Measurements from ENCODE around the gene ZNF777.
"Not testable (repeated sequence)": the region's sequence is repeated elsewhere in the genome, so short reads cannot be mapped to it uniquely, and the experiment has no call there.

Gene ZNF777

DNA sequence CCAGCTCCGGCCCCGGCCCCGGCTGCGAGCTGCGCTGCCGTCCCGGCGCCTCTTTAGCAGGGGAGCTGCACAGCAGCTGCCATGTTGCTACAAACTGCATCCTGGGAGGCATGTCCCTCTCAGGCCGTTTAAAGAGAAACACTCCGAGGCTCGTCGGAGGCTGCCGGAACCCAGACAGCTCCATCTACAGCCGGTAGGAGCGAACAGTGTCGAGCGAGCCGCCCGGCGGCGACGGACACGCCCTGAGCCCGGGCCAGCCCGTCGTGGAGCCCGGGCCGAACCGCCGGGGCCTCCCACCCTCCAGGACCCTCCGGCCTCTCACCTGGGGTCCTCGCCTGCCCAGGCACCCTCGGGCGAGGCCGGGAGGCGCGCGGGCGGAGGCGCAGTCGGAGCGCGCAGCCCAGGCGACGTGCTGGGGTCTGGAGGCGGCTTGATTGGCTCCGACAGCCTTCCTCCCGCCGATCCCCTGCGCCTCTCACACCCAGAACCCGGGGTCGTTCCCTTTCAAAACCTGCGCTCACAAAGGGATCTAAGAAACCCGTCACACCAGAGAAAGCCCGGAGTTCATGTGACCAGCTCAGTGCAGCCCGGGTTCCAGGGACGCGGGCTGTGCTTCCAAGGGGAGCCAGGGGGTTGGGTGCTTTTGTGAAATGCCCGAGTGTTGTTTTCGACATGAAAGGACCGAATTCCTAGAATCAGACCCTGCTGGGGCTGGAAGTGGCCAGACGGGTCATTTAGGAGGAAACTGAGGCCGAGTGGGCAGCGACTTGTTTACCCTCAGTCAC, at the start of gene ZNF777:
TSS of gene ZNF777 (minus strand) at position 570 of the 785 bp plus-strand sequence. CDS start 5,040 bp downstream, outside the sequence.
- peak; percentile 90 for DNase-seq (ENCODE audit: low spot score)

DNA sequence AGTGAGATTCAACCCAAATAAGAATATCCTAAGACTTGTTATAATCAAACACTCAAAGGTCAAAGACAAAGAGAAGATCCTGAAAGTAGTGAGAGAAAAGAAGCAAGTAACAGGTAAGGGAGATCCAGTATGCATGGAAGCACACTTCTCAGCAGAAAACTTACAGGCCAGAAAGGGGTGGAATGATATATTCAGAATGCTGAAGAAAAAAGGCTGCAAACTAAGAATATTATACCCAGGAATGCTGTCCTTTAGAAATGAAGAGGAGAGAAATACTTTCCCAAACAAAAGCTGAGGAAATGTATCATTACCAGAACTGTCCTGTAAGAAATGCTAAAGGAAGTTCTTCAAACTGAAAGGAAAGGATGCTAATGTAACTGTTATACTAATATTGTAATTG, 49.4 kb upstream of the ZNF777 start:
- no peak for DNase-seq (ENCODE audit: low spot score)

DNA sequence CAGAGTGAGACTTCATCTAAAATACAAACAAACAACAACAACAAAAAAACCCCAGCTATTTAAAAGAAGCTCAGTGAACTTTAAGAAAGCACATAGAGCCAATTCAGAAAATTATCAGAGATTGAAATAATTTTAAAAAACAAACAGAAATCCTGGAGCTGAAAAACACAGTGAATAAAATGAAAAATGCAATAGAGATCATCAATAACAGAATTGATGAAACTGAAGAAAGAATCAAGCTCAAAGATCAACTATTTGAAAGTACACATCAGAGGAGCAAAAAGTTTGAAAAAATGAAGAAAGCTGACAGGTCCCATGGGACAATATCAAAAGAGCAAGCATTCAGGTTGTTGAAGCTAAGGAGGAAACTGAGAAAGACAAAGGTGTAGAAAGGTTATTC, 48.9 kb upstream of the ZNF777 start:
- no peak for DNase-seq (ENCODE audit: low spot score)

DNA sequence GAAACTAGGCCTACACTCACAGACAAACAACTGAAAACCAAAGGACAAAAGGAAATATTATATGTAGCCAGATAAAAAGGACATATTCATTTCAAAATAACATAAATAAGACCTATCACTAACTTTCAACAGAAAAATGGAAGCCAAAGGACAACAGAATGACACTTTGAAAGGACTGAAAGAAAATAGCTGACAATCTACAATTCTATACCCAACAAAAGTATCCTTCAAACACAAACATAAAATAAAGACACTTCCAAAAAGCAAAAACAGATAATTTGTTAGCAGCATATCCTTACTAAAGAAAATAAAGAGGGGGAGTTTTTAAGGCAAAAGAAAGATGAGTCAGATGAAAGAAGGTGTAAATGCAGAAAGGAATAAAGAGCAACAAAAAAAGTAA, 44.7 kb upstream of the ZNF777 start:
- no peak for DNase-seq (ENCODE audit: low spot score)

DNA sequence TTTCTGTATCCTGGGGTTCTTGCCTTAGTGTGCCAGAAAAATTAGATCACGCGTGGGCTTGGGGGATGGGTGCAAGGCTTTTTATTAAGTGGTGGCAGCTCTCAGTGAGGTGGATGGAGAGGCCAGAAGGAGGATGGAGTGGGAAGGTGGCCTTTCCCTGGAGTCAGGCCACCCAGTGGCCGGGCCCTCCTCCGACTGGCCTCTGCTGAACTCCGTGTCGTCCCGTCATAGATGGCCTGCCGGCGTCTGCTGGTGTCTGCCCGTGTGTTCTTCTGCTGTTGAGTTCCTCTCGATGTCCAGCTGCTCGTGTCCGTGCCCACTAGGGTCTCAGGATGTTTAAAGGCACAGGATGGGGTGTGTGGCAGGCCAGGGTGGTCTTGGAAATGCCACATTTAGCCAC, 40.8 kb upstream of the ZNF777 start:
- no peak for DNase-seq (ENCODE audit: low spot score)

DNA sequence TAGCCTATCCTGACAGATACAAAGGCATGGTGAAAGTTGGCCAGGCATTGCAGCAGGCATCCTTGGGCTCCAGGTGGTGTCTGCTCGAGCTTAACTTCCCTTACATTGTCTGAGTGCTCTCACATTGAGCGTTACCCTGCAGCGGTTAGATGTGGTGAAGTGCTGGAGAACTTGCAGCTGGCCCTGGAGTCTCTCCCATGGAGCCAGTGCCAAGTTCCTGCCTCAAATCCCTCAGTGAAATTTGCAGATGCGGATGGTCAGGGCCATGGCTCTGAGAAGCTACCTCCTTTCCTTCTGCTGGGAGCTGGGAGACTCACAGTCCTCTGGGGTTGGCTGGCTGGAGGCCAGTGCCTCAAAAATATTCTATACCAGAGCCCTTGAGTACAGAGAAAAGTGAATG, 40.0 kb upstream of the ZNF777 start:
- no peak for DNase-seq (ENCODE audit: low spot score)

DNA sequence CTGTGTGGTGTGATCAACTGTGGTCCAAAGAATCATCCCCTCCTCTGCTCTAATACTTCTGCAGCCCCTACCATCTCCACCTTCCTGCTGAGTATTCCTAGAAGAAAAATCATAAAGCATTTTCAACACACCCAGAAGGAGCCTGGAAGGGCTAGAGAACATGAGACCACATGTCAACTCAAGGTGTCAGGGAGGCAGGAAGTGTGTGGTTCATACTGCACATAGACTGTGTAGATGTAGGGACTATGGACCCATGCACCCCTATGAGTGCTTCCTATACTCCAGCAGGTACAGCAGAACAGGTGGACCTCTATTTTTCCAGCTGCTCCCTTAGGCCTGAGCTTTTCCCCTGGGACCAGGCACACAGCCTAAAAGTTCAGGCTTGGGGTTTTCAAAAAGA, 39.3 kb upstream of the ZNF777 start:
- no peak for DNase-seq (ENCODE audit: low spot score)

DNA sequence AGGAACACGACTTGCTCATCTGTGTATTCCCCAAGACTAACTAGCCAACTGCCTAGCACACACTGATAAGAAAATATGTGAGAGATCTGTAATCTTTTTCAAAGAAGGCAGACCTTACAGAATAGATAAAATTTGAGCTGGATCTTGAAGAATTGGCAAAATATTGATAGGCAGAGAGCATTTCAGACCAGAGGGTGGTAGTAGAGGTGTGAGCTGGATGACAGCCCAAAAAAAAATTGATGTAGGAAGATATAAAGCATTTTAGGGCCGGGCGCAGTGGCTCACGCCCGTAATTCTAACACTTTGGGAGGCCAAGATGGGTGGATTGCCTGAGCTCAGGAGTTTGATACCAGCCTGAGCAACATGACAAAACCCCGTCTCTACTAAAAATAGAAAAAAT, 37.9 kb upstream of the ZNF777 start:
- no peak for DNase-seq (ENCODE audit: low spot score)

DNA sequence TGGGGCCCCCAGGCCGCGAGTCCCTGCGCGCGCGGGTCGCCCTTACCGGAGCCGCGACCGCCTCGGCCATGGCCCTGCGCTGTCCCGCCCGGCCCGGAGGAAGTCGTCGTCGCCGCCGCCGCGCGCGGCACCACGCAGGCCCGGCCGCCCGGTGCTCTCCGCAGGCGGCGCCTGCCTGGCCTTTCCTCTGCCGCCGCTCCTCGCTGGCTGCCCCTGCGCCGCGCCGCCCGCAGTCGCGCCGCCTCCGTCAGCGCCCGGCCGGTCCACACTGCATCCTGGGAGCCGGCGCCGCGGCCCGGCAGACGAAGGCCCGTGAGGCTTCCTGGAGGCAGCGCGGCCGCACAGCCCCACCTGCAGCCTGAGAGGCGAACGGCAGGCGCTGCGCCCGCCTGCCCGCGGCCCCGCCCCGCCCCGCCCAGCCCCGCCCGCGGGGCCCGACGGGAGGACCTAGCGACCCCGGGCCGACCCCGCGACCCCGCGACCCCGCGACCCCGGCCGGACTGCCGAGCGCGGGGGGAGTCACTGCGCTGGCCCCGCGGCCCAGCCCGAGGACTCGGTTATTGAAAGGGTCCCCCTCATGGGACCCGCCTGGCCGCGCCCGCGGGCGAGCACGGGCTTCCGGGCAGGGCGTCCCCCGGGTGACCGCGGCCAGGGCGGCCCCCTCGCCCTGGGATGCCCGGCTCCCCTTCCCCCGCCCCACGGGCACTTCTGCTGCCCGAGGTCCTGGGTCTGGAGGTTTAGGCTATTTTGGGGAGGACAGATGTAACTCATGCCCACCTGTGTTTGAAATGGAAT, 36.8 kb upstream of the ZNF777 start, which contains the start of gene ZNF746:
TSS of gene ZNF746 (minus strand) at position 343 of the 795 bp plus-strand sequence. CDS start at position 70, 273 bp downstream.
- peak; percentile 84 for DNase-seq (ENCODE audit: low spot score)

DNA sequence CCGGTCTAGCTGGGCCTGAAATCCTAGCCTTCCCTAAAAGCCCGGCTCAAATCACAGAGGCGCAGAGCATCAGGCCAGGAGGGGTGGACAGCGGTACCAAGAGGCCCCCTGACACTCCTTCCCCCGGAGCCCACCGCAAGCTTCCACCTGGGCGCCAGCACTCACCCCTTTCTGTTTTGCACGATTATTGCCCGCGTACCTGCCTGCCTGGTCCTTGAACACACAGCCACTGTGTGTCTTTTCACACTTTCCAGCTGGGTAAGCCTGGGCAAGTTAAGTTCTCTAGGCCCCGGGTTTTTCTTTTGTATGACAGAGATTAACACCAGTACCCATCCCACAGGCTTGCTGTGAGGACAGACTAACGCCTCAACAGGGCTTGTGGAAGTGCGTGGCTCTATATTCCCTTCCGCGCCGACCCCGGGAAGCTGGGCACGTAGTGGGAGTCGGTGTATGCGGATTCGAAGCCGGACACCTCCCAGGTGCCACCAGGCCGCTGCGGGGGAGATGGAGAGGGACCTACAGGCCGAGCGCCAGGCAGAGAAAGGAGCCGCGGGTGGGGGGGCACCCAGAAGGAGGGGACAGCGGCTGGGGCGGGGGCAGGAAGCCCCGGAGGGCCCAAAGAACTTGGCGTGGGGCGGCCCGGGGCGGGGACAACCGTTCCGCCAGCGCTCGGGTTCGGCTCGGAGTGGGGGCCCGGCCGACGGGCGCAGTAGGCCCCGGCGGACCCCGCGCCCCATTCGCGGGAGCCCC, 36.0 kb upstream of the ZNF777 start:
- peak; percentile 20 for DNase-seq (ENCODE audit: low spot score)

DNA sequence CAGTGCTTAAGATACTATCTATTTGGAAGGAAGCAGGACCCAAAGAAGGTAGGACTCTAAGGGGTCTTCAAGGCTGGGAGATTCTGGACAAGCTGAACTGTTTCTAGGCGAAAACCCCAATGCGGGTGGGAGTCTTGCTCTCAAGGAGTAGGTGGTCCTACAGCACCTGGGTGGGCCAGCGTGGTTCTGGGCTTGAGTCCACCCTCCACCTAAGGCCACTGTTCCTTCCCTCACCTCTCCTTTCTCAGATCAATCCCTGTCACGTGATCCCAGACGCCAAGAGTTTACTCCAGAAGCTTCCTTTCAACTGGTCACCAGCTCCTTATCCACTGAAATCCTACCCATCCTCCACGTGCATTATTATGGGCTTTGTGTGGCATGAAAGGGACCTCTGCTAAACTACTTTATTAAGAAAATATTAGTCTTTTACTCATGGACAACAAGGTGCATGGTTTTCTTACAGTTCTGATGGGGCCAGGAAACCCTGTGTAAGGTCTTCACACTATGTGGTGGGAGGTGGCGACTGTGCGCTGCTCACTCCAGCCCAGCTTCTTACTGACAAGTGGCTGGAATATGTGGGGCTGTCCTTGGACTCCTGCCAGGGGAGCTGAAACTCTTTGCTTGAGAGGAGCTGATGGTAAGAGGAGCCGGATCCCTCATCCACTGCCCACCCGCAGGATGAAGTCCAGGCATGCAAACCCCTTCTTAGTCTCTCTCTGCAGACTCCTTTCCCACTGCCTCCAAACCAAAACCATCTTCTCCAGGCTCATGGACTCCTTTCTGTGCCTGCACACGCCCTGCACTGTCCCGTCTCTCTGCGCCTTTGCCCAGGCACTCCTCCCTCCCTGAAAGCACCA, 35.2 kb upstream of the ZNF777 start:
- DNase-seq (ENCODE audit: low spot score): peak; percentile 56

DNA sequence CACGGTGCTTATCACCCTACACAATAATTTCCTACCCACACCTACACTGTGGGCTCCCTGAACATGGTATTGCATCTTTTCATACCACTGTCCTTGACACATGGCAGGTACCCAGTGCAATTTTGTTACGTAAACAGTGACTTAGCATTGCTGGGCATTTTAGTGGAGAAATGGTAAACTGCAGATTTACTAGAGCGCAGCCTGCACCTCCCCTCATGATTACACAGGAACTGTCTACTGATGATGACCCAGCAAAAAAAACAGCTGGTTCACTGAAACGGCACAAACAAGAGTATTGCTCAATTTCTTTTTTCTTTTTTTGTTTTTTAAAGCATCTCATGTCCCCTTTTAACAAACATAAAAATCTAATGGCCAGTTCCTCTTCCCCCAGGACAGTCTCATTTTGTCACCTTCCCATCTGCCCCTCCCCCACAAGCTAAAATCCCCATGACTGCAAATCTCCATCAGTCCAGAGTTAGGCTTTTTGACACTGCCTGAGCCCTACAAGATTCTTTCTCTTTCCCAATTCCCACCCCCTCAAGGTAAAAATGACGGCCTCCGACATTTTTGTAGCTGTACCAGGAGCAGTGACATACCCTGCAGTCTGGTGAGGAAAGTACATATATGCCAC, 34.0 kb upstream of the ZNF777 start:
- peak; percentile 46 for DNase-seq (ENCODE audit: low spot score)

DNA sequence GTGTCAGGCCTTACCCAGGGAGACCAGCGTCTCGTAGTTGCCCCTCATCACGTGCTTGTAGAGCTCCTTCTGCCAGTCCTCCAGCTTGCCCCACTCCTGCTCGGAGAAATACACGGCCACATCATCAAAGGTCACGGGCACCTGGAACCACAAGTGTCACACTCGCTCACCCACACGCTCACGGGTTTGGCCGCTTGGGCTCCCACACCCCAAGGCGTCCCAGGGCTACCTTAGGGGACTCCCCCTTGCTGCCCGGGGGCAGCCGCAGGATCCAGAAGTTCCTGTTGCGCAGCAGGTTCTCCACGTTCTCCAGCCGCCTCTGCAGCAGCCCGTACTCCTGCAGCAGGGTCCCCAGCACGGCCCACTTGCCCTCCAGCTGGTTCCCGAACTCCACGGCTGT, 33.1 kb upstream of the ZNF777 start:
- DNase-seq (ENCODE audit: low spot score): not testable (repeated sequence)

DNA sequence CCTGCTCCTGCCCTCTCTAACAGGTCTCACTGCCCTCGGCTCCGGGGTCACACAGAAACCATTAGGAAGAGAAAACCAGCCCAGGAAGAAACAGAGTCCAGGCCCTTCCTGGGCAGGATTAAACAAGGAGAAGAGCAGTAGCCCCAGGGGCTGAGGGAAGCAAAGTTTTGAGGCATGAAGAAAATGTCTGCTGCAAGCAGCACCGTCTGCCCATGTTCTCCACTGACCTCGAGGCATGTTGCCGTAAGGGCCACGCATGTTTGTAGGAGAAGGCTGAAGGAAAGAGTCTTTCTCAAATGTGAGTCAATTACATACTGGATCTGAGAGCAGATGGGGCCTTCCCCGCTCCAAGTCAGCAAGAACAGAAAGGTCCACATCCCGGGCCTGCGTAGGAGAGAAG, 32.5 kb upstream of the ZNF777 start:
- no peak for DNase-seq (ENCODE audit: low spot score)

DNA sequence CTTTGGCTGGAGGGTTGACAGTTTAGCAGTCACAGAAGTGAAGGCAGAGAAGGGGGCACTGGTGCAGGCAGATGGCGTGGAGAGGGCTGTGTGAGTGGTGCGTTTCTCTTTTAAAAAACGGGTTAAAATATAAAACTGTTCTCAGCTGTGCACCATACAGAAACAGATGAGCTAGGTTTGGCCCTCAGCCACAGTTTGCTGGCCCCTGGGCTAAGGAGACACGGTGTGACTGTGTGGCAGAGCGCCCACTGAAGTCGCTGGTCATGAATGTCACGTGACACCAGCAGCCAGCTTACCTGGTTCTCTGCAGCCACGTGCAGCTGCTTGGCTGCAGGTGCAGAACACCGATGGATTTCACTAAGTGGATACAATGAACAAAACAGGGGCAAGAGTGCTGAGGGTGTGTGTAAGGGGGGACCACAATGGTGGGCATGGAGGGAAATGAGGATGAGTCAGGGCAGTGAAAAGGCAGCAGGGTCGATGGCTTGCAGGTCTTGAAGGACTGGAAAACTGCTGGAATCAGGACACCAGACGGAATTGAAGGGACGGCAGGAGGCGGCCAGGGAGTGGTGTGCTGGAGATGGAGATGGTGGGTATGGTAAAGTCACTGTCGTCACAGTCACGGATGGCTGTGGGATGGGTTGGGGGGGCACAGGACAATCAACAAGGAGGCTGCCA, 29.4 kb upstream of the ZNF777 start:
- DNase-seq (ENCODE audit: low spot score): no peak

DNA sequence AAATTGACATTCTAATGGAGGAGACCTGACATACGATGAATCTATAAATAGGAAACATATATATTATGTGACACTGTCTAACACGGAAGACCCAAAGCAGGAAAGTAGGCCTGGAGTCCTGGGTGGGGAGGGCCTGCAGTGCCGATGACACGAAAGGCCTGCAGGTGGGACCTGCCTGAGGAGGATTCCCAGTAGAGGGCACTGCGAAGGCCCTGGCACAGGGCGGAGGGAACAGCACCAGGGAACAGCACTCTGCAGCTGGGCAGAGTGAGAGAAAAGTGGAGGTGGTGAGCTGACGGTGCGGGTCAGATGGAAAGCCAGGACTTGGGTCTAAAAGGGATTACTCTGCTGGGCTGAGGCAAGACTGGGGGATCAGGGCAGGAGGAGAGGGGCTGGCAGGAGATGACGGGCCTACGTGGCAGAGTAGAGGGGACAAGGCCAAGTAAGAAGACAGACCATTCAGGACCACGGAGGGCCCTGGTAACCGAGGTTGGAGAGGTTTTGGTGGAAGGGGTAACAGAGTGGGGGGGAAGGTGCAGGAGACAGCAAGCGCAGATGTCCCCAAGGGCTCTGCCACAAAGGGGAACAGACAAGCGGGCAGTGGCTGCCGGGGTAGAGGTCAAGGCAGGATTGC, 28.6 kb upstream of the ZNF777 start:
- DNase-seq (ENCODE audit: low spot score): no peak

DNA sequence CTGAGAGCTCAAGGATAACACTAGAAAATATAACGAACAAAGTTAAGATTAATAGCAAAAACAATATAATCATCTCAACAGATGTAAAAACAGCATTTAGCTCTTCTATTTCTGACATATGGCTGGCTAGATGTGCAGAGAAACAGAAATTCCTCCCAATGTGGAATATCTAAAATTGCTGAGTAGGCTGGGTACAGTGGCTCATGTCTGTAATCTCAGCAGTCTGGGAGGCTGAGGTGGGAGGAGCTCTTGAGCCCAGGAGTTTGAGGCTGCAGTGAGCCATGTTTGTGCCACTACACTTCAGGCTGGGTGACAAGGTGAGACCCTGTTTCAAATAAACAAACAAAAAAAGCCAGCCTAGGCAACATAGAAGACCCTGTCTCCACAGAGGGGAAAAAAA, 18.7 kb upstream of the ZNF777 start:
- DNase-seq (ENCODE audit: low spot score): no peak

DNA sequence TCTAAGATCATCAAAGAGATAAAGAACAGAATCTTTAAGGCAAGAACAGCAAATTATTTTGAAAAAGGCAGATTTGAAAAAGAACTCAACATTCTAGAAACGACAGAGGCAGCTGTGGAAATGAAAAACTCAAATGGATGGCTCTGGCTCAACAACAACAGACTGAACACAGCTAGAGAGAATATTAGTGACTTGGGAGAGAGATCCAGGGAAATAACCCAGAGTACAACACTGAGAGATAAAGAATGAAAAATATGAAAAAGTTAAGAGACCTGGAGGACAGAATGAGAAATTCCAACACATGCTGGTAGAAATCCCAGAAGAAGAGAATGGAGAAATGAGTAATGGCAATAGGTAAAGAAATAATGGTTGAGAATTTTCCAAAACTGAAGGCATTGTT, 17.9 kb upstream of the ZNF777 start:
- DNase-seq (ENCODE audit: low spot score): no peak

DNA sequence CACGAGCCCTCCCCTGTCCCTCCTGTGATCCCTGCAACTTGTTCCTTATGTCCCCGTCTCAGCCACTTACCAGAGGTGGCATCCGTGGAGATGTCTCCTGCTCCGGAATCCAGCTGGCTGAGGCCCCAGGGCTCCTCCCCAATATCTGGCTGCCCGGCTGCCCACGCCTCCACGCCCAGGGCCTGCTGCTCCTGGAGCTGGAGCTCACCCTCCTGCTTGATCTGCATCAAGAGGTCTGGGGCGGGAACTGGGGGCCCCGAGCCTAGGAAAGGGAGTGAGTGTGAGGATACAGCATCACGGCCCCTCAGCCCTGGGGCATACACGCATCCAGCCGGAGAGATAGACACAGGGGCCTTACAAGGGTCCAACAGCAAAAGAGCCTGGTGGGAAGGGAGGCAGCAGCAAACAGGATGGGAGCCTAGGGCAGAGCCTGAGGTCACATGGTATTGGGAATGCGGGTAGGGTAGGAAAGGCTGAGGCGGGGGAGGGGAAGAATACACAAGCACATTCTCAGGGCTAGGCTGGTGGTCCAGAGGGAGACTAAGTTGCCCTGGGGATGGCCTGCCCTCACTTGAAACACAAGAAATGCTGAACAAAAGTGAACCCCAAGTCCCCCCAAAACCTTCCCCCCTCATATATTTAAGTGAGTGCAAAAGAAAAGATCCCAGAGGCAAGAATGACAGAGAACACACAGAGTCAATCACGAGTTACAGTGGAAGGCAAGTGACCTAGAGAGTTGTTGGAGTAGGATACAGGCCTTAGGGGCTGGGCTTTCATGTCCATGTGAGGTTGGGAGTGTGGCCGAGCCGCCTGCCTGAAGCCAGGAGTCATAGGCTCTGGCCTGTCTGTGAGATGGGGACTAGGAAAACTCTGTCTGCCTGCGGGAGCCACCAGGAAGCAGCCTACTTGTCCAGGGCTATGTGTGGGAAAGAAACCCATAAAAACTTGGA, 16.9 kb upstream of the ZNF777 start:
- DNase-seq (ENCODE audit: low spot score): no peak

All from Ammon's horn (tissue), 1 donor.